ENCODE results near the gene LGALS7B. TPM values are rescaled to one million over a fixed set of nuclear protein-coding genes. Genes with fewer than 3 reads are reported as not detected.

The LGALS7B gene
- total RNA-seq (not detected), total RNA-seq (0 to 0.07 (median 0) reads per million in 172 experiments)
- not detected for polyA plus RNA-seq (2013, experiment 1 of 2)
- not detected for polyA plus RNA-seq (2013, experiment 2 of 2)

DNA sequence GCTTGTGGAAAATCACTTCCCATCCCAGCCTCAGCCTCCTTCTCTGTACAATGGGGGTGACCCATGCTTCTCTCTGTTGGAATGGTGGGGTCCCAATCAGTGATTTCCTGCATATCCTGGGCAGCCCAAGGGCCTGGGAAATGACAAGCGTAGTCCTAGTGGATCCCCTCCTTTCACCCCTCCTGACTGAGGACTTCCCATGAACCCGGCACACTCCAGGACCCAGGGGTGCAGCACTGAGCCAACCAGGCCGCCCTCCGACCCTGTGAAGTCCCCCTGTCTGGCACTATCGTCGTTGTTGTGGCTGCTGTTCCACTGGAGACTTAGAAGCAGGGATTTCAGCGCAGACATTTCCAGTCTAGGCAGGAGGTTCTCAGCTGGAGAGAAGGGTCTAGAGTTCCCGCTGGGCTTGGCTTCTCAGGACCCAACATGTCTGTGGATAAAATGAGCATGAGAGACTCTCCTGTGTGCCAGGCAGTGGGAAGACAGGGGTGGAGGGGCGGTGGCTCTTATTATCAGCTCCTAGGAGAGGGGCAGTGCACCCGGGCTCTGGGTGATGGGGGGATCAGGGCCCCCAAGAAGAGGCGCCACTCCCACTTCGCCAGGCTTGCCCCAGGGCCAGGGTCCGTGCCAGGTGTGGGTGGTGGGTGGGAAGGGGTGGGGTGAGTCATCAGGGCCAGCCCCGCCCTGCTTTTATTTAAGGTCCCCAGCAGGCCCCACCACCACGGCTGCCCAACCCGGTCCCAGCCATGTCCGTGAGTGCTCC lies at the start of gene LGALS7B:
LGALS7B (plus strand) TSS at position 723 of the 766 bp plus-strand sequence; CDS start at position 750, 27 bp downstream.
- Mint-ChIP-seq H3K27ac (no peak within 1 kb of the TSS), H3K4me3 (no peak within 1 kb of the TSS)
- CTCF ChIA-PET: interaction anchor here (1.2 kb wide), 1 partner anchor 142 kb away, joined by 3 read pairs; the partner anchor contains the start of genes MRPS12 and SARS2

DNA sequence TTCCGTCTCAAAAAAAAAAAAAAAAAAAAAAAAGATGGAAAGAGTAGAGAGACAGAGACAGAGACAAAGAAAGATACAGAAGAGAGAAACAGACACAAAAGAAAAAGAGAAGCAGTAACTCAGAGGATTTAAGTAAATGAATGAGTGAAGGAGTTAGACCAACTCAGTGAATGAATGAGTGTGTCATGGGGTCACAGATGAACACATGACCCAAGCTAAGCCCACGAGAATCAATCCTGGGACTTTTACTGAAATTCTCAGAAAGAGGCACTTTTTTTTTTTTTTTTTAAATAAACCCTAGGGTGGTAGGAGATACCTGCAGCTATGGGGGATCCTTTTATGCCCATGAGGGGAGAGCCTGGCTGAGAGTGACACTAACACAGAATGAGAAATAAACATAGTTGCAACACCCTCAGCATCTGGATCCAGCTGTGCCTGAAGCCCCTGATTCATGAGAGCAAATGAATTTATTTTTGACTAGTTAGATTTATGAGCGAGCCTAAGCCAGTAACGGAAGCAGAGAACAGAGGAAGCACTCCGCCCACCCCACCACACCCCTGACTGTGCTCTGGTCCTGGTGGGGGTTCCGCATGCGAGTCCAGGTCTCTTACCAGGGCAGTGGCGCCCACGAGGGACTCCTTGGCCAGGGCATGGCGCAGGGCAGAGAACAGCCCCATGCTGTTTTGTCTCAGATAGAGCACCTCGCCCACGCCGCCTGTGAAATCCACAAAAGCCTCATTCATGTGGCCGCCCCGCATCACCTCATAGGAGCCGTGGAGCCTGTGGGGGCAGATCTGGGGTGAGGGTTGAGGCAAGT lies 49.4 kb upstream of the LGALS7B start:
- peaks cover 5% of the 10 kb centered on the region for H3K27me3 Mint-ChIP-seq
- H3K4me3 Mint-ChIP-seq: peak overlapping the region; percentile 20
- ATAC-seq (ENCODE audit: poor library complexity) (no peak), DNase-seq (peak in 3 of 14 experiments; percentile 19 to 44 (median 33))
- H3K9me3 ChIP-seq (ENCODE audit: control insufficient read depth in 1 of 2, insufficient read depth in 1 of 2, low read length in 2 of 2): no peaks in the 10 kb centered on the region
- intact Hi-C loops (cut with DNase I, micrococcal nuclease): loop anchor here in 1 of 2 experiments (10.0 kb wide), 1 partner anchor 105 kb away; the partner anchor contains the start of gene HNRNPL
- no peaks in the 10 kb centered on the region for H3K36me3 ChIP-seq (ENCODE audit: insufficient read depth, low read length)
- CTCF ChIA-PET: no interaction called here
- H3K27ac ChIP-seq (ENCODE audit: low read depth in 1 of 2, low read length in 2 of 2): no peak overlapping the region
- H3K4me1 Mint-ChIP-seq (ENCODE audit: low read depth): peaks cover 35% of the 10 kb centered on the region
- H3K36me3 Mint-ChIP-seq (ENCODE audit: low read depth): no peaks in the 10 kb centered on the region
- H3K4me1 ChIP-seq (ENCODE audit: insufficient read depth, low read length): peaks cover 49% of the 10 kb centered on the region
- POLR2A ChIA-PET: interaction anchor here (0.8 kb wide), 1 partner anchor 30 kb away, joined by 4 read pairs; no protein-coding TSS in a partner anchor
- no peak overlapping the region for H3K4me3 ChIP-seq (ENCODE audit: low read length)
- H3K27ac Mint-ChIP-seq: no peak overlapping the region
- no peaks in the 10 kb centered on the region for H3K27me3 ChIP-seq (ENCODE audit: control insufficient read depth in 1 of 2, insufficient read depth in 2 of 2, low read length in 2 of 2)
- TF ChIP-seq, protein P1, sequence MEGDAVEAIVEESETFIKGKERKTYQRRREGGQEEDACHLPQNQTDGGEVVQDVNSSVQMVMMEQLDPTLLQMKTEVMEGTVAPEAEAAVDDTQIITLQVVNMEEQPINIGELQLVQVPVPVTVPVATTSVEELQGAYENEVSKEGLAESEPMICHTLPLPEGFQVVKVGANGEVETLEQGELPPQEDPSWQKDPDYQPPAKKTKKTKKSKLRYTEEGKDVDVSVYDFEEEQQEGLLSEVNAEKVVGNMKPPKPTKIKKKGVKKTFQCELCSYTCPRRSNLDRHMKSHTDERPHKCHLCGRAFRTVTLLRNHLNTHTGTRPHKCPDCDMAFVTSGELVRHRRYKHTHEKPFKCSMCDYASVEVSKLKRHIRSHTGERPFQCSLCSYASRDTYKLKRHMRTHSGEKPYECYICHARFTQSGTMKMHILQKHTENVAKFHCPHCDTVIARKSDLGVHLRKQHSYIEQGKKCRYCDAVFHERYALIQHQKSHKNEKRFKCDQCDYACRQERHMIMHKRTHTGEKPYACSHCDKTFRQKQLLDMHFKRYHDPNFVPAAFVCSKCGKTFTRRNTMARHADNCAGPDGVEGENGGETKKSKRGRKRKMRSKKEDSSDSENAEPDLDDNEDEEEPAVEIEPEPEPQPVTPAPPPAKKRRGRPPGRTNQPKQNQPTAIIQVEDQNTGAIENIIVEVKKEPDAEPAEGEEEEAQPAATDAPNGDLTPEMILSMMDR (IDR thresholded peaks at IDR 0.05): no peak
- H3K9me3 Mint-ChIP-seq: no peaks in the 10 kb centered on the region

More for the DNA sequence above, at the start of gene LGALS7B:
- H3K36me3 Mint-ChIP-seq (ENCODE audit: low read depth): no peaks in the 10 kb centered on the region
- Histone ChIP-seq H3K4me1 (ENCODE audit: insufficient read depth, low read length) (peaks cover 8% of the 10 kb centered on the region), H3K27me3 (ENCODE audit: control insufficient read depth in 1 of 2, insufficient read depth in 2 of 2, low read length in 2 of 2) (no peaks in the 10 kb centered on the region), H3K36me3 (ENCODE audit: insufficient read depth, low read length) (no peaks in the 10 kb centered on the region), H3K9me3 (ENCODE audit: control insufficient read depth in 1 of 2, insufficient read depth in 1 of 2, low read length in 2 of 2) (no peaks in the 10 kb centered on the region), H3K4me3 (ENCODE audit: low read length) (no peak within 1 kb of the TSS), H3K27ac (ENCODE audit: low read depth in 1 of 2, low read length in 2 of 2) (no peak within 1 kb of the TSS)
- POLR2A ChIA-PET: no interaction called here
- no peaks in the 10 kb centered on the region for H3K9me3 Mint-ChIP-seq
- intact Hi-C loops (cut with DNase I, micrococcal nuclease): loop anchor here in 1 of 2 experiments (5.0 kb wide), 1 partner anchor 44 kb away; the partner anchor contains the start of gene ECH1
- no peaks in the 10 kb centered on the region for H3K27me3 Mint-ChIP-seq
- H3K4me1 Mint-ChIP-seq (ENCODE audit: low read depth): peaks cover 5% of the 10 kb centered on the region
- ATAC-seq (ENCODE audit: poor library complexity) (no peak), DNase-seq (no peak)
- TF ChIP-seq, protein P1 (IDR thresholded peaks at IDR 0.05): no peak

DNA sequence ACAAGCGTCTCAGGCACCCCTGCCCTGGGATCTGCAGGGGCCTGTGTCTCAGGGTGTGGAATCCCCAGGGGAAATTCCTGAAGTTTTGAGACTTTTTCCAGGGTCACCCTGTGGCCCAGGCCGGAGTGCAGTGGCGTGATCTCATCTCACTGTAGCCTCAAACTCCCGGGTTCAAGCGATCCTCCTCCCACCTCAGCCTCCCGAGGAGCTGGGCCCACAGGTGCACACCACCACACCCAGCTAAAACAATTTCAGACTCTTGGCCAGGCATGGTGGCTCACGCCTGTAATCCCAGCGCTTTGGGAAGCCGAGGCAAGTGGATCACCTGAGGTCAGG lies 48.8 kb upstream of the LGALS7B start:
- Mint-ChIP-seq H3K27me3 (peaks cover 5% of the 10 kb centered on the region), H3K36me3 (ENCODE audit: low read depth) (no peaks in the 10 kb centered on the region), H3K4me1 (ENCODE audit: low read depth) (peaks cover 30% of the 10 kb centered on the region), H3K27ac (no peak overlapping the region), H3K9me3 (no peaks in the 10 kb centered on the region), H3K4me3 (no peak overlapping the region)
- Histone ChIP-seq H3K27me3 (ENCODE audit: control insufficient read depth in 1 of 2, insufficient read depth in 2 of 2, low read length in 2 of 2) (no peaks in the 10 kb centered on the region), H3K4me3 (ENCODE audit: low read length) (no peak overlapping the region), H3K4me1 (ENCODE audit: insufficient read depth, low read length) (peaks cover 44% of the 10 kb centered on the region), H3K9me3 (ENCODE audit: control insufficient read depth in 1 of 2, insufficient read depth in 1 of 2, low read length in 2 of 2) (no peaks in the 10 kb centered on the region), H3K27ac (ENCODE audit: low read depth in 1 of 2, low read length in 2 of 2) (no peak overlapping the region), H3K36me3 (ENCODE audit: insufficient read depth, low read length) (no peaks in the 10 kb centered on the region)
- POLR2A ChIA-PET: no interaction called here
- ATAC-seq (ENCODE audit: poor library complexity): no peak
- DNase-seq: no peak
- intact Hi-C loops (cut with DNase I, micrococcal nuclease): no loop called here
- CTCF ChIA-PET: no interaction called here
- TF ChIP-seq, protein P1 (IDR thresholded peaks at IDR 0.05): no peak
